Measurements from ENCODE around the gene PNLDC1.

The PNLDC1 gene, protein sequence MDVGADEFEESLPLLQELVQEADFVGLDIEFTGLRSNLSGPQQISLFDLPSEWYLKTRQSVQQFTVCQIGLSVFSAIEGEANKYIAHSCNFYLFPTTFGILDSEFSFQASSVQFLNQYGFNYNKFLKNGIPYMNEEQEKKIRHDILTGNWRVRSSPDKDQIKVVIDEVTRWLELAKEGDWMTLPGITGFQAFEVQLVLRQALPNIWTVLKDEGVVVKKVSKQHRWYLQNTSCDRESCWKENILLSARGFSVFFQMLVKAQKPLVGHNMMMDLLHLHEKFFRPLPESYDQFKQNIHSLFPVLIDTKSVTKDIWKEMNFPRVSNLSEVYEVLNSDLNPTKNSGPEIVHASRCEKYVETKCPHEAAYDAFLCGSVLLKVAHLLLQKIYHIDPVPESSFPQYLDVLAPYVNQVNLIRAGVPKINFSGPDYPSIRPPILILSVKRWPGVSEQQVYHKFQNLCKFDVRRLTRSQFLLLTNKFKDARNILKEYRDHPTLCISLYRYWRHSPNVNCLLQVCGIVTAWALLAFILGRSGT

DNA sequence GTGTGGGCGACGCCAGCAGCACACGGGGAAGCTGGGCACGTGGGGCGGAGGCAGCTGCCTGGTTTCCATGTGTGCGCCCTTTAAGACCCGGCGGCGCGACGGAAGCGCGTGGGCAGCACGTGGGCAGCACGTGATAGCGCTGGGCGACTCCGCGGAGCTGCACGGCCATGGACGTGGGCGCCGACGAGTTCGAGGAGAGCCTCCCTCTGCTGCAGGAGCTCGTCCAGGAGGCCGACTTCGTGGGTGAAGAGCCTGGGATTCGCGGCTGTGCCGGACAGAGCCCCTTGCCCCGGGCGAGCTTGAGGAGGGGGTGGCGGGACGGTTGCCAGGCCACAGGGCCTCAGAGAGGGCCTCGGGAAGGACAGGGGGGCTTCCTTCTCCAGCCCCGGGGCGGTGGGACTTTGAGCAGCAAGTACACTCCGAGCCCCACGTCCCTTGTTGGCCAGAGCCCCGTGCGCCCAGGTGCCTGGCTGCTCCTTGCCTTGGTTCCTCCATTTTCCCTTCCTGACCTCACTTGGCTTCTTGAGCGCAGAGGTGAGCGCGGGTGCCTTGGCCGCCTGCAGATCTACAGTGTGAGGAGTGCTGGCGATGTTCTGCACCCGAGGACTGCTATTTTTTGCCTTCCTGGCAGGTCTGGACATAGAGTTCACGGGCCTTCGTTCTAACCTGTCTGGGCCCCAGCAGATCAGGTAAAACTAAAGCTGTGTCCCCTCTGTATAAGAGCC is at the start of gene PNLDC1:
TSS of gene PNLDC1 (plus strand) at position 136 of the 725 bp plus-strand sequence. CDS start at position 168, 32 bp downstream.
- TF ChIP-seq, protein P1, sequence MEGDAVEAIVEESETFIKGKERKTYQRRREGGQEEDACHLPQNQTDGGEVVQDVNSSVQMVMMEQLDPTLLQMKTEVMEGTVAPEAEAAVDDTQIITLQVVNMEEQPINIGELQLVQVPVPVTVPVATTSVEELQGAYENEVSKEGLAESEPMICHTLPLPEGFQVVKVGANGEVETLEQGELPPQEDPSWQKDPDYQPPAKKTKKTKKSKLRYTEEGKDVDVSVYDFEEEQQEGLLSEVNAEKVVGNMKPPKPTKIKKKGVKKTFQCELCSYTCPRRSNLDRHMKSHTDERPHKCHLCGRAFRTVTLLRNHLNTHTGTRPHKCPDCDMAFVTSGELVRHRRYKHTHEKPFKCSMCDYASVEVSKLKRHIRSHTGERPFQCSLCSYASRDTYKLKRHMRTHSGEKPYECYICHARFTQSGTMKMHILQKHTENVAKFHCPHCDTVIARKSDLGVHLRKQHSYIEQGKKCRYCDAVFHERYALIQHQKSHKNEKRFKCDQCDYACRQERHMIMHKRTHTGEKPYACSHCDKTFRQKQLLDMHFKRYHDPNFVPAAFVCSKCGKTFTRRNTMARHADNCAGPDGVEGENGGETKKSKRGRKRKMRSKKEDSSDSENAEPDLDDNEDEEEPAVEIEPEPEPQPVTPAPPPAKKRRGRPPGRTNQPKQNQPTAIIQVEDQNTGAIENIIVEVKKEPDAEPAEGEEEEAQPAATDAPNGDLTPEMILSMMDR (IDR thresholded peaks at IDR 0.05; ENCODE audit: low read depth, low read length) = no peak
- no peaks in the 10 kb centered on the region for H3K9me3 ChIP-seq (ENCODE audit: severe bottlenecking)
- H3K36me3 ChIP-seq = peaks cover 44% of the 10 kb centered on the region
- H3K27ac ChIP-seq = no peak within 1 kb of the TSS
- no peaks in the 10 kb centered on the region for H3K27me3 ChIP-seq (ENCODE audit: insufficient read depth, low read depth, severe bottlenecking)
- no peak for DNase-seq
- no peak within 1 kb of the TSS for H3K4me3 ChIP-seq (ENCODE audit: low read depth, low read length)

DNA sequence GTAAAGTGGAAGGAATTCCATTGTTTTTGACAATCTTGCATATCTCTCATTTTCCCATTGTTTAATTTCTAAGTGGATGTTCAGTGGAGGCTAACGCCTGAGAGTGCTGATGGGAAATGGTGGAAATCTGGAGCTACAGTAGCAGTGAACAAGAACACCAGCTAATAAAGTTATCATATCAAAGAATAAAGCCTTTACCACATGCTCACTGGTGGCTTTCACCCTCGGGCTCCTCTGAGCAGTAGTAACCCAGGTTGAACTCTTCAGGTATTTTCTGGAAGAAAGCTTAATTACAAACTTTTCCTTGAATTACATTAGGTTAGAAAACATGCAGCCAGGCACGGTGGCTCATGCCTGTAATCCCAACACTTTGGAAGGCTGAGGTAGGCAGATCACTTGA is 48.6 kb upstream of the PNLDC1 start:
- no peak overlapping the region for H3K27ac ChIP-seq
- no peaks in the 10 kb centered on the region for H3K27me3 ChIP-seq (ENCODE audit: insufficient read depth, low read depth, severe bottlenecking)
- no peaks in the 10 kb centered on the region for H3K9me3 ChIP-seq (ENCODE audit: severe bottlenecking)
- no peak overlapping the region for H3K4me3 ChIP-seq (ENCODE audit: low read depth, low read length)
- H3K36me3 ChIP-seq = peaks cover 74% of the 10 kb centered on the region
- DNase-seq = no peak
- TF ChIP-seq, protein P1 (IDR thresholded peaks at IDR 0.05; ENCODE audit: low read depth, low read length) = no peak

DNA sequence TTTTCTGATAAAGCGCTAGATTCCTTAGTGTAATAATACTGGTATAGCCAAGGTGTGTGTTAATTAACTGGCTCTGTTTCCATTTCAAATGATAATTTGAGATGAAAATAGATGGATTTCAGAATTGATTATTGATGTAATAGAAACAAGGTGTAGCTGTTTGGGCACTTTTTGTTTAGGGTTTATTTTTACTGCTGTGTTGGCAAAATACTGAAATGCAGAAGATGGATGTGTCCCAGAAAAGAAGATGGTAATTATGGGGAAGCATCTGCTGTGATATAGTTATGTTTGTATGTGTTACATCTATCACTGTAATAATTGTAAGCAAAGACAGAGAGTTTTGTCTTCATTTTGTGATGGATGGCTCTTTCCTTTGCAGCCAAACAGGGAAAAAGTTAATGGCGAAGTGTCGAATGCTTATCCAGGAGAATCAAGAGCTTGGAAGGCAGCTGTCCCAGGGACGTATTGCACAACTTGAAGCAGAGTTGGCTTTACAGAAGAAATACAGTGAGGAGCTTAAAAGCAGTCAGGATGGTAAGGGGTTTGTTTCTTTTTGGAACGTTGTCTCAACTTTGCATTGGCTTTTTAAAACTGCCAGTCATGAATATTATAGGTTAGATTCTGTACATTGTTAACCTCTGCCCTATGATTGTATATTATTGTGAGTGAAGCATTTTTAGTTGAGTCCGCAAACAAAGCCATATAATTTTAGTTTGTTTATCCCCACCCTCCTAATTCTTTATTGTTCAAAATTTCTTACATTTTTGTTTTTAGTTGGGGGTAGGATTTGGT is 46.8 kb upstream of the PNLDC1 start:
- Histone ChIP-seq H3K27me3 (ENCODE audit: insufficient read depth, low read depth, severe bottlenecking) (no peaks in the 10 kb centered on the region), H3K4me3 (ENCODE audit: low read depth, low read length) (no peak overlapping the region), H3K27ac (no peak overlapping the region), H3K9me3 (ENCODE audit: severe bottlenecking) (no peaks in the 10 kb centered on the region), H3K36me3 (peaks cover 70% of the 10 kb centered on the region)
- no peak for DNase-seq
- TF ChIP-seq, protein P1 (IDR thresholded peaks at IDR 0.05; ENCODE audit: low read depth, low read length) = no peak

DNA sequence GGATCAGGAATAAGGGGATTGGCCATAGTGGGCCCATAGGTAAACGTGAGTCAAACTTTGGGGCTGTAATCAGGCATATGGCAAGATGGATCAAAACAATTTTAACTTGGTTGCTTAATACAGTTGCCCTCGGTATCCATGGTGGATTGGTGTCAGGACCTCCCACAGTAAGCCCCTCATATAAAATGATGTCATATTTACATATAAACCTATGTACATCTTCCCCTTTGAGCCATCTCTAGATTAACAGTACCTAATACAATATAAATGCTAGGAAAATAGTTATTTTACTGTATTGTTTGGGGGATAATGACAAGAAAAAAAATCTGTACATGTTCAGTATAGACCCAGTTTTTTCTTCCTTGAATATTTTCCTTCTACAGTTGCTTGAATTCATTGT is 45.7 kb upstream of the PNLDC1 start:
- peaks cover 72% of the 10 kb centered on the region for H3K36me3 ChIP-seq

More for the DNA sequence above, 45.7 kb upstream of the PNLDC1 start:
- TF ChIP-seq, protein P1 (IDR thresholded peaks at IDR 0.05; ENCODE audit: low read depth, low read length) = no peak
- no peak for DNase-seq
- H3K9me3 ChIP-seq (ENCODE audit: severe bottlenecking) = no peaks in the 10 kb centered on the region
- no peak overlapping the region for H3K27ac ChIP-seq
- no peaks in the 10 kb centered on the region for H3K27me3 ChIP-seq (ENCODE audit: insufficient read depth, low read depth, severe bottlenecking)
- no peak overlapping the region for H3K4me3 ChIP-seq (ENCODE audit: low read depth, low read length)

All from WERI-Rb-1 (cell line).